Bronchial epithelial cell (primary cell): Measurements from ENCODE around the gene PARVA. TPM values are rescaled to one million over a fixed set of nuclear protein-coding genes. Genes with fewer than 3 reads are reported as not detected.

ENCODE experiments used
- DNase-seq: peaks from one replicate; pipeline ENCODE4 v3.0.0-alpha.2; 2010; ENCODE audit warnings: low read depth
- FAIRE-seq: peaks from 2 replicates; lab custom pipeline; 2011; peaks lifted over from hg19 to GRCh38; lab: Jason Lieb, UNC
- H3K27me3 ChIP-seq: 2 replicates; pipeline ENCODE4 v1.5.1; 2011; ENCODE audit warnings: low read length; ENCODE audit not compliant: control insufficient read depth, insufficient read depth
- H3K36me3 ChIP-seq: 2 replicates; pipeline ENCODE4 v1.5.1; 2011; ENCODE audit warnings: low read length; ENCODE audit not compliant: control insufficient read depth, insufficient read depth
- H3K4me3 ChIP-seq: 2 replicates; pipeline ENCODE4 v1.5.1; 2011; ENCODE audit warnings: mild to moderate bottlenecking, low read depth, low read length, control low read depth
- total RNA-seq: library from RNA; depleted of rRNA; stranded (reverse); fragments of >200 nt; gene quantifications from 2 replicates; pipeline ENCODE4 v1.2.1, GENCODE V29; 2014
- TF ChIP-seq, protein P1 (sequence below): IDR thresholded peaks from 2 replicates; pipeline ENCODE4 v1.5.1; 2011; ENCODE audit warnings: mild to moderate bottlenecking, moderate library complexity, low read length, control low read depth, inconsistent platforms; ENCODE audit not compliant: insufficient read depth, severe bottlenecking

PARVA gene
- total RNA-seq, 1 donor from 2014 or later = 7.6 TPM

DNA sequence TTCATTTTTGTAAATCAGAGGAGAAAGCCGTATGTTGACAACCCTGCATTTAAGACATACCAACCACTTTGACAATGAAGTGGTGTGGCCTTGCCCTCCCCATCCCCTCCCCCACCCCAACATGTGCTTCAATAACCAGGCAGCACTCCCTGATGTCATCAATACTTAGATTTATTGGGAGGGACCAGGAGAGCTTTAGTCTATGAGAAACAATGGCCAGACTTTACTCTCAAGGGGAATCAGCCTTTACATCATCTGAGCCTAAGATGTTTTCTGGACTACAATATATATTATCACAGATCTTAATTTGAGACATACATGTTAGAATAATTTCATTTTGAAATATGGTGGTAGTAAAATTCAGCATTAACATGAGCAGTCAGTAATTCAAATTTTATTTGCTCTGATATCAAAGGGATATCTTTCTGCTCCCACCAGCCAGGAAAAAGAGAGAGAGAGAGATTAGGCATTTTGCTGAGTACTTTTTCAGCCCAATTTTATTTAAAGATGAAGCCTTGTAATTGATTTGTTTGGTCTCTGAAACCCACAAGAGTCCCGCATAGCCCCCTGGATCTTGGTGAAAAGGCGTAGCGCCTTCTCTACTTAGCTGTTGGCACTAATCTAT is 38.1 kb downstream of the PARVA start:
- Histone ChIP-seq H3K4me3 (no peak overlapping the region), H3K27me3 (no peaks in the 10 kb centered on the region), H3K36me3 (no peaks in the 10 kb centered on the region)
- DNase-seq (no peak), FAIRE-seq (no peak)
- TF ChIP-seq, protein P1, sequence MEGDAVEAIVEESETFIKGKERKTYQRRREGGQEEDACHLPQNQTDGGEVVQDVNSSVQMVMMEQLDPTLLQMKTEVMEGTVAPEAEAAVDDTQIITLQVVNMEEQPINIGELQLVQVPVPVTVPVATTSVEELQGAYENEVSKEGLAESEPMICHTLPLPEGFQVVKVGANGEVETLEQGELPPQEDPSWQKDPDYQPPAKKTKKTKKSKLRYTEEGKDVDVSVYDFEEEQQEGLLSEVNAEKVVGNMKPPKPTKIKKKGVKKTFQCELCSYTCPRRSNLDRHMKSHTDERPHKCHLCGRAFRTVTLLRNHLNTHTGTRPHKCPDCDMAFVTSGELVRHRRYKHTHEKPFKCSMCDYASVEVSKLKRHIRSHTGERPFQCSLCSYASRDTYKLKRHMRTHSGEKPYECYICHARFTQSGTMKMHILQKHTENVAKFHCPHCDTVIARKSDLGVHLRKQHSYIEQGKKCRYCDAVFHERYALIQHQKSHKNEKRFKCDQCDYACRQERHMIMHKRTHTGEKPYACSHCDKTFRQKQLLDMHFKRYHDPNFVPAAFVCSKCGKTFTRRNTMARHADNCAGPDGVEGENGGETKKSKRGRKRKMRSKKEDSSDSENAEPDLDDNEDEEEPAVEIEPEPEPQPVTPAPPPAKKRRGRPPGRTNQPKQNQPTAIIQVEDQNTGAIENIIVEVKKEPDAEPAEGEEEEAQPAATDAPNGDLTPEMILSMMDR = no peak

DNA sequence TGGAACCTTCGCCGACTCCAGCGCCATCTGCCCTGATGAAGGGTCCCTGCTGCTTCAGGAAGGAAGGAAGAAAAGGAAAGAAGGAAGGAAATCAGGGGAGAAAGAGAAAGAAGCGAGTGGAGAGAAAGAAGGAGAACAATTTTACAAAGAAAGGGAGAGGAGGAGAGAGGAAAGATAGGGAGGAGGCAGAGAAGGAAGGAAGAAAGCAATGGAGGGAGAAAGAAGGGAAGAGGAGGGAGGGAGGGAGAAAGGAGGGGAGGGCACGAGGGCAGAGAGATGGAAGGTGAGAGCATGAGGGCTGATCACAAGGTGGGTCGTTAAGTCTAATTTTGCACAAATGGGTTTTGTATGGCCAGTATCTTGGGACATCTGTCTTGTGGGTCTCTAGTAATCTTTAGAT is 39.2 kb downstream of the PARVA start:
- H3K27me3 ChIP-seq = no peaks in the 10 kb centered on the region
- no peak for DNase-seq
- no peaks in the 10 kb centered on the region for H3K36me3 ChIP-seq
- TF ChIP-seq, protein P1 = no peak
- no peak for FAIRE-seq
- no peak overlapping the region for H3K4me3 ChIP-seq

DNA sequence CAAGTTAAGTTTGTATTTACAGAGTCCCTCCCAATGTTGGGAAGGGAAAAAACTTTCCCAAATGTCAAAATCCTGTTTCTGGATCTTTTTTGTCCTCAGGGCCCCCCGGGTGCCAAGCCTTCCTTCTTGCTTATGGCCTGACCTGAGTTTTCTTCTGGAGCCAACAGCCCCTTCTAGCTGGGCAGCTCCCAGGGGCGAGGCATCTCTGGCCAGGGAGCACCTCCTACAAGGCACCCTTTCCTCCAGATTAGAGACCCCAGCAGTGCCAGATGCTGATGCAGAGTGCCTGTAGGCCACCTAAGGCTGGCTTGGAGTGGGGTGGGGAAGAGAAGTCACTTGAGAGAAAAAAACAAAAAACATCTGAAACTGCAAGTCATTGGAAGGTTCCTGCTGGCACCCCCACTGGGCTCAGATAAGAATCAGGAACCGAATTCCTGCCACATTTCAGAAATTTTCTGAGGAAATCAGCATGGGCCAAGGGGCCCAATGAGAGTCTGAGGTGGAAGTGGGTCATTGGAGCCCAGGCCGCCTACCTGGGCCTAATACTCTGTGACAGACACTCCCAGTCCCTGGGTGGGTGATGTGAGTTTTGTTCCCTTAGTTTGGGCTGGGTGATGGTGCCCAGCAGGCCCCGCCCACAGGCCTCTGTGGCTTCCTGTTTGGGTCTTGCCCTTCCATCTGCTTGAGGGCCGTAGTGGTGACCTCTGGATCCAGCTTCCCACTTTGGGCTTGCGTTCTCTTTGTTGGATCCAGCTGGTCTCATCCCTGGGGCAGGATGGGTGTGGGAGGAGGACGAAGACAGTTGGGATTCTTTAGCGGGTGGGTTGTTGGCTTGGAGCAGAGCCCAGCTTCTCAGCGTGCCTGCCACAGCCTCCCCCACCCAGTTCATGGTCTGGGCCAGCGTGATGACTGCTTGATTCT is 40.6 kb downstream of the PARVA start:
- Histone ChIP-seq H3K36me3 (no peaks in the 10 kb centered on the region), H3K27me3 (no peaks in the 10 kb centered on the region), H3K4me3 (no peak overlapping the region)
- DNase-seq (no peak), FAIRE-seq (no peak)
- TF ChIP-seq, protein P1 = no peak

DNA sequence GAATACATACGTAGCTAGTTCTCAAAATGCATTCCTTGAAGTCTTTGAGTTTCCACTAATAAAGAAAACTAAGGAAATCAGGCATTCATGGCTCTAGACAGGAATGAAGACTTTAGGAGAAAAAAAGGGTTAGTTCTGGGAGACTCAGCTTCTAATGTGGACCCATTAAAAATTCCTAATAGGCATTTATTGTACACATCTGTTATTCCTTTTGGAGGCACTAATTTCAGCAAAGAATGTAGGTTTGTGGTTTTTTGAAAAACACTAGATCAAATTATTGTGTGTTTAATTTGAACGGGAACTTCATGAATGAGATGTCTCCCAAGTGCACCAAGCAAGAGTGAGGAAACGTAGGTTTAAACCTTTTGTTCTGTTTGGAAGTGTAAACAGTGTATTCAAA is 42.7 kb downstream of the PARVA start:
- no peak overlapping the region for H3K4me3 ChIP-seq
- no peak for FAIRE-seq
- H3K36me3 ChIP-seq = no peaks in the 10 kb centered on the region
- TF ChIP-seq, protein P1 = no peak
- DNase-seq = no peak
- H3K27me3 ChIP-seq = no peaks in the 10 kb centered on the region

DNA sequence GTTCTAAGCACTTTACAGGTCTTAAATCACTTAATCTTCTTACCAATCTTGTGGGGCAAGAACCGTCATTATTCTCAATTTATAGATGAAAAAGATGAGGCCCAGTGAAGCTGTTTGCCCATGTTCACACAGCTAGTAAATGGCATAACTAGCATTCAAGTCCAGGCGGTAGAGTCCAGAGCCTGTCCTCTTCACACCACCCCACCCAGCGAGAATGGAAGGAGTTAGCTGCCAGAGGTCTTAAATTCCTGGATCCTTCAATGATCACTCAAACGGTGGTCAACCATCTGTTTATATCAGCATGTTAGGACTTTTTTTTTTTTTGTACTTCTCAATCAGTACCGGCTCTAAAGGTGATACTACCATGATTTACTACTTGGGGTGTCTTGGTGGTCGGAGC is 43.3 kb downstream of the PARVA start:
- FAIRE-seq = no peak
- TF ChIP-seq, protein P1 = no peak
- Histone ChIP-seq H3K27me3 (no peaks in the 10 kb centered on the region), H3K4me3 (no peak overlapping the region), H3K36me3 (no peaks in the 10 kb centered on the region)
- DNase-seq = no peak
